SK-N-SH treated with all-trans-retinoic acid at 6 μM for 48 hours (cell line): ENCODE data around the gene NF1.

ENCODE experiments used
- ATAC-seq: fragments of 200-7000 bp; cut with Tn5 transposase; 3 replicates; pipeline ENCODE4 v1.9.1; 2020; ENCODE audit warnings: mild to moderate bottlenecking, moderate library complexity
- BACH2 ChIP-seq: fragments of 250-450 bp; sonication (Bioruptor Pico); IDR thresholded peaks from 2 replicates; pipeline ENCODE4 v1.9.0; 2021; ENCODE audit warnings: mild to moderate bottlenecking, borderline replicate concordance
- CSDC2 ChIP-seq: fragments of 250-450 bp; sonication (Bioruptor Pico); IDR thresholded peaks from 2 replicates; pipeline ENCODE4 v1.5.0; 2020; ENCODE audit warnings: mild to moderate bottlenecking, moderate library complexity
- CSRNP3 ChIP-seq: fragments of 250-450 bp; sonication (Bioruptor Pico); IDR thresholded peaks from 2 replicates; pipeline ENCODE4 v1.5.1; 2021; ENCODE audit warnings: mild to moderate bottlenecking, moderate library complexity
- GLIS3 ChIP-seq: fragments of 250-450 bp; sonication (Bioruptor Pico); IDR thresholded peaks from 2 replicates; pipeline ENCODE4 v1.5.0; 2020; ENCODE audit warnings: mild to moderate bottlenecking, moderate library complexity
- ISL1 ChIP-seq: fragments of 250-450 bp; sonication (Bioruptor Pico); IDR thresholded peaks from 2 replicates; pipeline ENCODE4 v2.1.2; 2022; ENCODE audit warnings: mild to moderate bottlenecking, moderate library complexity
- OSR1 ChIP-seq: fragments of 250-450 bp; sonication (Bioruptor Pico); IDR thresholded peaks from 2 replicates; pipeline ENCODE4 v1.8.0; 2022; ENCODE audit warnings: moderate library complexity, mild to moderate bottlenecking, inconsistent platforms
- PPARA ChIP-seq: fragments of 250-450 bp; sonication (Bioruptor Pico); IDR thresholded peaks from 2 replicates; pipeline ENCODE4 v1.5.0; 2020; ENCODE audit warnings: mild to moderate bottlenecking, borderline replicate concordance
- RARB ChIP-seq: fragments of 250-450 bp; sonication (Bioruptor Pico); IDR thresholded peaks from 2 replicates; pipeline ENCODE4 v1.8.0; 2021; ENCODE audit warnings: mild to moderate bottlenecking, moderate library complexity
- SNAI2 ChIP-seq: fragments of 250-450 bp; sonication (Bioruptor Pico); IDR thresholded peaks from 2 replicates; pipeline ENCODE4 v1.5.0; 2020; ENCODE audit warnings: mild to moderate bottlenecking, moderate library complexity
- TOX ChIP-seq: fragments of 250-450 bp; sonication (Bioruptor Pico); IDR thresholded peaks from 2 replicates; pipeline ENCODE4 v1.8.0; 2021; ENCODE audit warnings: mild to moderate bottlenecking, moderate library complexity, borderline replicate concordance
- TSHZ2 ChIP-seq: fragments of 250-450 bp; sonication (Bioruptor Pico); IDR thresholded peaks from 2 replicates; pipeline ENCODE4 v1.5.0; 2020; ENCODE audit warnings: mild to moderate bottlenecking, moderate library complexity
- ZC3H10 ChIP-seq: fragments of 250-450 bp; sonication (Bioruptor Pico); IDR thresholded peaks from 2 replicates; pipeline ENCODE4 v1.5.1; 2021; ENCODE audit warnings: mild to moderate bottlenecking, moderate library complexity
- ZFP3 ChIP-seq: fragments of 250-450 bp; sonication (Bioruptor Pico); IDR thresholded peaks from 2 replicates; pipeline ENCODE4 v1.5.0; 2020; ENCODE audit warnings: mild to moderate bottlenecking, moderate library complexity
- ZNF70 ChIP-seq: fragments of 450-650 bp; formaldehyde crosslinking; IDR thresholded peaks from 2 replicates; pipeline ENCODE4 v1.5.0; 2020; ENCODE audit warnings: mild to moderate bottlenecking, moderate library complexity
- TF ChIP-seq, protein P1 (sequence below): fragments of 250-450 bp; sonication (Bioruptor Pico); IDR thresholded peaks from 2 replicates; pipeline ENCODE4 v1.8.0; 2021; ENCODE audit warnings: low read depth, mild to moderate bottlenecking, moderate library complexity, borderline replicate concordance
- TF ChIP-seq, protein P2 (sequence below): fragments of 250-450 bp; sonication (Bioruptor Pico); IDR thresholded peaks from 2 replicates; pipeline ENCODE4 v1.8.0; 2020; ENCODE audit warnings: mild to moderate bottlenecking, moderate library complexity, borderline replicate concordance
- TF ChIP-seq, protein P3 (sequence below): fragments of 250-450 bp; sonication (Bioruptor Pico); IDR thresholded peaks from 2 replicates; pipeline ENCODE4 v1.5.1; 2020; ENCODE audit warnings: low read depth, mild to moderate bottlenecking, moderate library complexity

The NF1 gene

DNA sequence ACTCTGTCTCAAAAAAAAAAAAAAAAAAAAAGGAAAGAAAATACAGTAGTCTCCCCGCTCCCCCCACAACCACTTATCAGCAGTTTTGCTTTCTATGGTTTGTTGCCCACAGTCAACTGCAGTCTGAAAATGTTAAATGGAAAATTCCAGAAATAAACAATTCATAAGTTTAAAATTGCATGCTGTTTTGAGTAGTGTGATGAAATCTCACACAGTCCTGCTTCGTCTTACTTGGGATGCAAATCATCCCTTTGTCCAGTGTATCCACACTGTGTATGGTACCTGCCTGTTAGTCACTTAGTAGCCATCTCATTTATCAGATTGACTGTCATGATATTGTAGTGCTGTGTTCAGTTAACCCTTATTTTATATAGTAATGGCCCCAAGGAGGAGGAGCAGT, 41.5 kb downstream of the NF1 start:
- TF ChIP-seq ZFP3 (no peak), OSR1 (CRISPR knock-in tag) (no peak), CSDC2 (CRISPR knock-in tag) (no peak), BACH2 (CRISPR knock-in tag) (no peak), SNAI2 (CRISPR knock-in tag) (no peak), ISL1 (CRISPR knock-in tag) (no peak), RARB (CRISPR knock-in tag) (no peak), GLIS3 (CRISPR knock-in tag) (no peak), ZNF70 (no peak), TSHZ2 (CRISPR knock-in tag) (no peak), CSRNP3 (CRISPR knock-in tag) (no peak), ZC3H10 (no peak)
- TF ChIP-seq, protein P1, sequence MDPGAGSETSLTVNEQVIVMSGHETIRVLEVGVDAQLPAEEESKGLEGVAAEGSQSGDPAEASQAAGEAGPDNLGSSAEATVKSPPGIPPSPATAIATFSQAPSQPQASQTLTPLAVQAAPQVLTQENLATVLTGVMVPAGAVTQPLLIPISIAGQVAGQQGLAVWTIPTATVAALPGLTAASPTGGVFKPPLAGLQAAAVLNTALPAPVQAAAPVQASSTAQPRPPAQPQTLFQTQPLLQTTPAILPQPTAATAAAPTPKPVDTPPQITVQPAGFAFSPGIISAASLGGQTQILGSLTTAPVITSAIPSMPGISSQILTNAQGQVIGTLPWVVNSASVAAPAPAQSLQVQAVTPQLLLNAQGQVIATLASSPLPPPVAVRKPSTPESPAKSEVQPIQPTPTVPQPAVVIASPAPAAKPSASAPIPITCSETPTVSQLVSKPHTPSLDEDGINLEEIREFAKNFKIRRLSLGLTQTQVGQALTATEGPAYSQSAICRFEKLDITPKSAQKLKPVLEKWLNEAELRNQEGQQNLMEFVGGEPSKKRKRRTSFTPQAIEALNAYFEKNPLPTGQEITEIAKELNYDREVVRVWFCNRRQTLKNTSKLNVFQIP = no peak
- TF ChIP-seq, protein P2, sequence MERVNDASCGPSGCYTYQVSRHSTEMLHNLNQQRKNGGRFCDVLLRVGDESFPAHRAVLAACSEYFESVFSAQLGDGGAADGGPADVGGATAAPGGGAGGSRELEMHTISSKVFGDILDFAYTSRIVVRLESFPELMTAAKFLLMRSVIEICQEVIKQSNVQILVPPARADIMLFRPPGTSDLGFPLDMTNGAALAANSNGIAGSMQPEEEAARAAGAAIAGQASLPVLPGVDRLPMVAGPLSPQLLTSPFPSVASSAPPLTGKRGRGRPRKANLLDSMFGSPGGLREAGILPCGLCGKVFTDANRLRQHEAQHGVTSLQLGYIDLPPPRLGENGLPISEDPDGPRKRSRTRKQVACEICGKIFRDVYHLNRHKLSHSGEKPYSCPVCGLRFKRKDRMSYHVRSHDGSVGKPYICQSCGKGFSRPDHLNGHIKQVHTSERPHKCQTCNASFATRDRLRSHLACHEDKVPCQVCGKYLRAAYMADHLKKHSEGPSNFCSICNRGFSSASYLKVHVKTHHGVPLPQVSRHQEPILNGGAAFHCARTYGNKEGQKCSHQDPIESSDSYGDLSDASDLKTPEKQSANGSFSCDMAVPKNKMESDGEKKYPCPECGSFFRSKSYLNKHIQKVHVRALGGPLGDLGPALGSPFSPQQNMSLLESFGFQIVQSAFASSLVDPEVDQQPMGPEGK (CRISPR knock-in tag) = no peak
- TF ChIP-seq, protein P3, sequence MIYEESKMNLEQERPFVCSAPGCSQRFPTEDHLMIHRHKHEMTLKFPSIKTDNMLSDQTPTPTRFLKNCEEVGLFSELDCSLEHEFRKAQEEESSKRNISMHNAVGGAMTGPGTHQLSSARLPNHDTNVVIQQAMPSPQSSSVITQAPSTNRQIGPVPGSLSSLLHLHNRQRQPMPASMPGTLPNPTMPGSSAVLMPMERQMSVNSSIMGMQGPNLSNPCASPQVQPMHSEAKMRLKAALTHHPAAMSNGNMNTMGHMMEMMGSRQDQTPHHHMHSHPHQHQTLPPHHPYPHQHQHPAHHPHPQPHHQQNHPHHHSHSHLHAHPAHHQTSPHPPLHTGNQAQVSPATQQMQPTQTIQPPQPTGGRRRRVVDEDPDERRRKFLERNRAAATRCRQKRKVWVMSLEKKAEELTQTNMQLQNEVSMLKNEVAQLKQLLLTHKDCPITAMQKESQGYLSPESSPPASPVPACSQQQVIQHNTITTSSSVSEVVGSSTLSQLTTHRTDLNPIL (CRISPR knock-in tag) = no peak
- TF ChIP-seq, all 23 proteins: peak for 0

DNA sequence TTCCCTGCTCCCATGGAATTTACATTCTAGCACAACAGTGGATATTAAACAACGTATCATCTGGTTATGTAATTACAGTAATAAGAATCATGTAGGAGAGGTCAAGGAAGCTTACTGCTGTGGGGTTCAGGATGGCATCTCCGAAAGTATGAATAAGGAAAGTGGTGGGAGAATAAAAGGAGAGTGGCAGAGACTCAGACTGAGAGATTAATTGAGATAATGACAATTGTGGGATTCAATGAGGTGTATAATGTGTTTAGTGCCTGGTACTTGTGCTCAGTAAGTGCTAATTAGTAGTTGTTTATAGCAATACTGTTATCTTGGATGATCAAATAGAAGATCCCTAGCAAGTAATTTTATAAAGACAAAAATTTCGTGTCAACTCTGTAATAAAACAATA, 45.3 kb downstream of the NF1 start:
- TF ChIP-seq SNAI2 (CRISPR knock-in tag) (no peak), ZC3H10 (no peak), ZNF70 (no peak), ISL1 (CRISPR knock-in tag) (no peak), RARB (CRISPR knock-in tag) (no peak), CSDC2 (CRISPR knock-in tag) (no peak), GLIS3 (CRISPR knock-in tag) (no peak), TOX (CRISPR knock-in tag) (no peak), CSRNP3 (CRISPR knock-in tag) (no peak)
- TF ChIP-seq, protein P1 = no peak
- no peak for ATAC-seq

More for the DNA sequence above, 41.5 kb downstream of the NF1 start:
- ATAC-seq = no peak

DNA sequence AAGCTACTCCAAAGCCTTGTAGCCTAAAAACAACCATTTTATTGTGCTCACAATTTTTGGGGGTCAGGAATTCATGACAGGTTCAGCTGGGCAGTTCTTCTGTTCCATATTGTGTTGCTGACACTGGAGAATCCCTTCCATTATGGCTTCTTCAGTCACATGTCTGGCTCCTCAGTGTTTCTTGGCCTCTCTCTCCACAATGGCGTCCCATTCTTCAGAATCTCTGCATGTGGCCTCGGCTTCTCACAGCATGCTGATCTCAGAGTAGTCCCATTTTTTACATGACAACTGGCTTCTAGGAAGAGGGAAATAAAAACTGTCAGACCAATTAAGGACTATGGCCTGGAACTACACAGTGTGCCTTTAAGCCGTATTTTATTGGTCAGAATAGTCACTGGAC, 49.7 kb downstream of the NF1 start:
- TF ChIP-seq ZFP3 (no peak), OSR1 (CRISPR knock-in tag) (no peak), RARB (CRISPR knock-in tag) (no peak), TOX (CRISPR knock-in tag) (no peak), PPARA (no peak), SNAI2 (CRISPR knock-in tag) (no peak), TSHZ2 (CRISPR knock-in tag) (no peak), ZNF70 (no peak)
- TF ChIP-seq, protein P1 = no peak
- ATAC-seq = no peak
